Lower leg skin (tissue), 3 donors: Measurements from ENCODE around the gene LOXHD1.

Experiments used
- POLR2A ChIP-seq, 2 donors: fragments of 450-650 bp; IDR thresholded peaks; one replicate each; pipeline ENCODE4 v1.6.1; 2016 to 2017; ENCODE audit warnings: antibody characterized with exemption in 2 of 2, mild to moderate bottlenecking in 1 of 2, moderate library complexity in 1 of 2
- TF ChIP-seq, protein P1 (sequence below), 3 donors: fragments of 450-650 bp; IDR thresholded peaks; one replicate each; pipeline ENCODE4 v1.5.1; 2016; ENCODE audit warnings: antibody characterized with exemption in 3 of 3, mild to moderate bottlenecking in 3 of 3, moderate library complexity in 2 of 3

DNA sequence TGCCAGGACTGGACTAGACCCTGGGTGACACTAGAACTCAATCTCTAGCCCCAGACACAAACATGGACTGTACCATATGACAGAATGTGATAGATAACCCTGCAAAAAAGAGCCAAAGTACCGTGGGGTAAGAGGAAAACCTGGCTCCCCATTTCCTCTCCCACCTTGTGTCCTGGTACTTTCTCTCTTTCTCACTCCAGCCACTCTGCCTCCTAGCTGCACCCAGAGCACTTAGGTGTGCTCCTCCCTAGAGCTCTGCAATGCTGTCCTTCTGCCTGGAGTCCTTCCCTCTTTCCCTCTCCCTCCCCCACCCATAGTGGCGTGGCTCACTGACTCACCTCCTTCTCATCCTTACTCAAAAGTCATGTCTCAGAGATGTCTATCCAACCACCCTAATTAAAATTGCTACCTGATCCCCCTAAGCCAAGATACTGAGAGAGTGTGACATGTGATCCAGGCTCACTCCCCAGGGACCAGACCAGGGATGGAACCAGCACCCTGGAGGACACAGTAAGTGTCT, 171.3 kb downstream of the LOXHD1 start:
- TF ChIP-seq, protein P1, sequence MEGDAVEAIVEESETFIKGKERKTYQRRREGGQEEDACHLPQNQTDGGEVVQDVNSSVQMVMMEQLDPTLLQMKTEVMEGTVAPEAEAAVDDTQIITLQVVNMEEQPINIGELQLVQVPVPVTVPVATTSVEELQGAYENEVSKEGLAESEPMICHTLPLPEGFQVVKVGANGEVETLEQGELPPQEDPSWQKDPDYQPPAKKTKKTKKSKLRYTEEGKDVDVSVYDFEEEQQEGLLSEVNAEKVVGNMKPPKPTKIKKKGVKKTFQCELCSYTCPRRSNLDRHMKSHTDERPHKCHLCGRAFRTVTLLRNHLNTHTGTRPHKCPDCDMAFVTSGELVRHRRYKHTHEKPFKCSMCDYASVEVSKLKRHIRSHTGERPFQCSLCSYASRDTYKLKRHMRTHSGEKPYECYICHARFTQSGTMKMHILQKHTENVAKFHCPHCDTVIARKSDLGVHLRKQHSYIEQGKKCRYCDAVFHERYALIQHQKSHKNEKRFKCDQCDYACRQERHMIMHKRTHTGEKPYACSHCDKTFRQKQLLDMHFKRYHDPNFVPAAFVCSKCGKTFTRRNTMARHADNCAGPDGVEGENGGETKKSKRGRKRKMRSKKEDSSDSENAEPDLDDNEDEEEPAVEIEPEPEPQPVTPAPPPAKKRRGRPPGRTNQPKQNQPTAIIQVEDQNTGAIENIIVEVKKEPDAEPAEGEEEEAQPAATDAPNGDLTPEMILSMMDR (IDR thresholded peaks at IDR 0.05) = no peak
- no peak for TF ChIP-seq POLR2A (IDR thresholded peaks at IDR 0.05)
